H1 (cell line): ENCODE results near the gene ARPC4.

ENCODE experiments used
- BACH1 ChIP-seq: IDR thresholded peaks from 2 replicates; pipeline ENCODE4 v1.6.1; 2012; ENCODE audit warnings: low read length, improper control_type of control experiment
- BRCA1 ChIP-seq: IDR thresholded peaks from 2 replicates; pipeline ENCODE4 v1.6.1; 2012; ENCODE audit warnings: low read depth, low read length, improper control_type of control experiment
- CBX5 ChIP-seq: fragments of 300-800, 300-1000 bp; sonication (generic); IDR thresholded peaks from 2 replicates; pipeline ENCODE4 v1.7.1; 2016; ENCODE audit warnings: antibody characterized with exemption, low read length, low read depth
- CHD1 ChIP-seq: IDR thresholded peaks from 2 replicates; pipeline ENCODE4 v1.6.1; 2012; ENCODE audit warnings: low read depth, low read length, improper control_type of control experiment
- CHD2 ChIP-seq: IDR thresholded peaks from 2 replicates; pipeline ENCODE4 v1.6.1; 2012; ENCODE audit warnings: low read length, improper control_type of control experiment
- CTCF ChIP-seq, 3 experiments: IDR thresholded peaks; 1 replicate in 2 of 3; 2 replicates in 1 of 3; pipeline versions ENCODE4 v1.5.1 to v1.6.1; 2011; ENCODE audit warnings: low read length in 3 of 3, mild to moderate bottlenecking in 3 of 3, inconsistent platforms in 2 of 3, low read depth in 1 of 3, moderate library complexity in 1 of 3; ENCODE audit not compliant: insufficient read depth in 1 of 3; ENCODE audit errors: control extremely low read depth in 1 of 3
- EP300 ChIP-seq, 2 experiments: IDR thresholded peaks; 1 replicate in 1 of 2; 2 replicates in 1 of 2; pipeline ENCODE4 v1.6.1; 2011 to 2012; ENCODE audit warnings: low read depth in 2 of 2, low read length in 2 of 2, mild to moderate bottlenecking in 2 of 2, borderline replicate concordance in 1 of 2, inconsistent platforms in 1 of 2, moderate library complexity in 1 of 2
- JUN ChIP-seq: IDR thresholded peaks from 2 replicates; pipeline ENCODE4 v1.6.1; 2011; ENCODE audit warnings: low read depth, mild to moderate bottlenecking, improper control_type of control experiment, low read length
- POLR2A ChIP-seq, 2 experiments: IDR thresholded peaks; 1 replicate in 1 of 2; 2 replicates in 1 of 2; pipeline ENCODE4 v1.6.1; 2011; ENCODE audit warnings: low read depth in 2 of 2, low read length in 2 of 2, mild to moderate bottlenecking in 2 of 2; ENCODE audit errors: control extremely low read depth in 1 of 2
- SIN3A ChIP-seq, 2 experiments: IDR thresholded peaks in 1 of 2; conservative IDR thresholded peaks in 1 of 2; 2 replicates each; pipeline ENCODE4 v1.6.1; 2011 to 2012; ENCODE audit warnings: low read length in 2 of 2, improper control_type of control experiment in 1 of 2, low read depth in 1 of 2, mild to moderate bottlenecking in 1 of 2
- SIRT6 ChIP-seq: IDR thresholded peaks from one replicate; pipeline ENCODE4 v1.7.1; 2012; ENCODE audit warnings: low read length, inconsistent platforms
- SRF ChIP-seq: IDR thresholded peaks from 2 replicates; pipeline ENCODE4 v1.6.1; 2011; ENCODE audit warnings: mild to moderate bottlenecking, low read depth, low read length, moderate library complexity
- TEAD4 ChIP-seq: IDR thresholded peaks from 2 replicates; pipeline ENCODE4 v1.6.1; 2012; ENCODE audit warnings: low read depth, low read length, inconsistent platforms, mixed read lengths
- ZNF274 ChIP-seq: IDR thresholded peaks from 2 replicates; pipeline ENCODE4 v1.7.0; 2012; ENCODE audit warnings: low read length, borderline replicate concordance; ENCODE audit errors: extremely low read depth

GRCh38 chr3:9757427-9757826 is 35.5 kb upstream of the ARPC4 start:
- TF ChIP-seq SIN3A (conservative IDR thresholded peaks at IDR 0.05 in 1 of 2, IDR thresholded peaks at IDR 0.05 in 1 of 2; ENCODE audit: low read depth in 1 of 2, low read length in 2 of 2), result no peak
- no peak for TF ChIP-seq BACH1
- no peak for TF ChIP-seq CHD2
- TF ChIP-seq CBX5, result no peak
- no peak for TF ChIP-seq POLR2A (IDR thresholded peaks at IDR 0.05; ENCODE audit: control extremely low read depth in 1 of 2, low read depth in 2 of 2, low read length in 2 of 2)
- TF ChIP-seq CTCF (IDR thresholded peaks at IDR 0.05; ENCODE audit: control extremely low read depth in 1 of 3, insufficient read depth in 1 of 3, low read depth in 1 of 3, low read length in 3 of 3), result no peak
- no peak for TF ChIP-seq TEAD4
- no peak for TF ChIP-seq SIRT6
- no peak for TF ChIP-seq CHD1
- TF ChIP-seq BRCA1, result no peak
- TF ChIP-seq SRF, result no peak
- no peak for TF ChIP-seq EP300 (IDR thresholded peaks at IDR 0.05; ENCODE audit: borderline replicate concordance in 1 of 2, low read depth in 2 of 2, low read length in 2 of 2)
- TF ChIP-seq JUN, result no peak
- TF ChIP-seq ZNF274, result no peak
